Sigmoid colon (tissue), 4 donors: ENCODE results near the gene EHD1.

Source experiments
- EP300 ChIP-seq, 4 donors: sonication (generic); formaldehyde crosslinking; IDR thresholded peaks; one replicate each; pipeline ENCODE4 v1.6.1; 2017; ENCODE audit warnings: antibody characterized with exemption in 4 of 4
- POLR2A ChIP-seq, 2 donors: fragments of 450-650 bp; IDR thresholded peaks; one replicate each; pipeline ENCODE4 v1.6.1; 2016; ENCODE audit warnings: antibody characterized with exemption in 2 of 2, mild to moderate bottlenecking in 2 of 2, moderate library complexity in 2 of 2
- POLR2AphosphoS5 ChIP-seq, 4 donors: sonication (generic); formaldehyde crosslinking; IDR thresholded peaks; one replicate each; pipeline ENCODE4 v1.6.1; 2017; ENCODE audit warnings: antibody characterized with exemption in 4 of 4
- TF ChIP-seq, protein P1 (sequence below), 4 experiments: fragments of 450-650 bp in 3 of 4; fragments of 200-600 bp in 1 of 4; IDR thresholded peaks; one replicate each; pipeline ENCODE4 v1.5.1; 2016 to 2019; ENCODE audit warnings: antibody characterized with exemption in 4 of 4, mild to moderate bottlenecking in 3 of 4, moderate library complexity in 2 of 4

DNA sequence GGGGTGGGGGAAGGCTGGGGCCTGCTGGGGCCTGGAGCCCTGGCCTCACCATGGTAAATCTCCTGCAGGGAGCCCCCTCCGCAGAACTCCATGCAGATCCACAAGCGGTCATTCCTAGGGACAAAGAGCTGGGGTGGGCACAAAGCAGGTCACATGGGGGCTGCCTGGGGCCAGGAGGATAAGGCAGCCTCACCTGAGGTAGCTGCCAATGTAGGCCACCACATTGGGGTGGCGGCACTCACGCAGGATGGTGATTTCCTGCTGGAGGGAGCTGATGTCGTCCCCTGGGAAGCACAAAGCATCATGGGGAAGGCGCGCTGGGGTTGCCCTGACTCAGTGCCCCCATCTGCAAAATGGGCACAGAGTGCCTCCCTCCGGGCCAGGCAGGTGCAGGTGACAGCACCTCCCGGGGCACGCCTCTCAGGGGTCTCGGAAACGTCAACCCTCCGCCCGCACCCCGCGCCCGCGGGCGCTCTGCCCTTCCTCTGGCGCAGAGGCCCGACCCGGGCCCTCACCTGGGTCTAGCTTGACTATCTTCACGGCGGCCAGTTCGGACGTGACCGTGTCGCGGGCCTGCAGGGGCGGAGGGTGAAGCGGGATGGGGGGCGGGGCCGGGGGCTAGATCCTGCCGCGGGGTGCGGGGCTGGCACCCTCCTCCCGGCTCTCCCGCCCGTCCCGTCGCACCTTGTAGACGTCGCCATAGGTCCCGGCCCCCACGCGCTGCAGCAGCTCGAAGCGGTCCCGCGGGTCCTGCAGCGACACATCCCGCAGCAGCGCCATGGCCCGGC, 75.9 kb downstream of the EHD1 start:
- TF ChIP-seq, protein P1, sequence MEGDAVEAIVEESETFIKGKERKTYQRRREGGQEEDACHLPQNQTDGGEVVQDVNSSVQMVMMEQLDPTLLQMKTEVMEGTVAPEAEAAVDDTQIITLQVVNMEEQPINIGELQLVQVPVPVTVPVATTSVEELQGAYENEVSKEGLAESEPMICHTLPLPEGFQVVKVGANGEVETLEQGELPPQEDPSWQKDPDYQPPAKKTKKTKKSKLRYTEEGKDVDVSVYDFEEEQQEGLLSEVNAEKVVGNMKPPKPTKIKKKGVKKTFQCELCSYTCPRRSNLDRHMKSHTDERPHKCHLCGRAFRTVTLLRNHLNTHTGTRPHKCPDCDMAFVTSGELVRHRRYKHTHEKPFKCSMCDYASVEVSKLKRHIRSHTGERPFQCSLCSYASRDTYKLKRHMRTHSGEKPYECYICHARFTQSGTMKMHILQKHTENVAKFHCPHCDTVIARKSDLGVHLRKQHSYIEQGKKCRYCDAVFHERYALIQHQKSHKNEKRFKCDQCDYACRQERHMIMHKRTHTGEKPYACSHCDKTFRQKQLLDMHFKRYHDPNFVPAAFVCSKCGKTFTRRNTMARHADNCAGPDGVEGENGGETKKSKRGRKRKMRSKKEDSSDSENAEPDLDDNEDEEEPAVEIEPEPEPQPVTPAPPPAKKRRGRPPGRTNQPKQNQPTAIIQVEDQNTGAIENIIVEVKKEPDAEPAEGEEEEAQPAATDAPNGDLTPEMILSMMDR (IDR thresholded peaks at IDR 0.05): no peak
- TF ChIP-seq EP300 (IDR thresholded peaks at IDR 0.05): no peak
- TF ChIP-seq POLR2A (IDR thresholded peaks at IDR 0.05): no peak
- TF ChIP-seq POLR2AphosphoS5 (IDR thresholded peaks at IDR 0.05): peak in 1 of 4 donors; percentile 22
